Measurements from ENCODE around the gene ATP1A4.
A peak's percentile ranks its signal among the peaks of the same experiment; 100 is the strongest.

The ATP1A4 gene

GRCh38 chr1:160192234-160192633 is 40.8 kb downstream of the ATP1A4 start:
- Histone ChIP-seq H4K20me1 (ENCODE audit: control insufficient read depth, insufficient read depth, low read depth, low read length) (no peaks in the 10 kb centered on the region), H3K9me3 (ENCODE audit: control insufficient read depth, insufficient read depth, low read length) (no peaks in the 10 kb centered on the region), H3K36me3 (ENCODE audit: control insufficient read depth, low read length) (no peaks in the 10 kb centered on the region), H3K4me3 (ENCODE audit: low read length) (no peak overlapping the region), H3K27ac (ENCODE audit: low read depth, low read length) (no peak overlapping the region), H3K9me2 (replicated peaks; ENCODE audit: control insufficient read depth, low read length) (no peaks in the 10 kb centered on the region), H3K4me1 (ENCODE audit: control insufficient read depth, low read length) (peaks cover 5% of the 10 kb centered on the region), H3K27me3 (ENCODE audit: control insufficient read depth, low read length) (no peaks in the 10 kb centered on the region; the same call in 1 of the 2 replicates), H3K4me2 (ENCODE audit: low read length) (no peak overlapping the region), H3K79me2 (ENCODE audit: control insufficient read depth, low read length) (no peaks in the 10 kb centered on the region), H3F3A (ENCODE audit: control insufficient read depth, insufficient read depth) (no peaks in the 10 kb centered on the region)
- TF ChIP-seq CTCF (IDR thresholded peaks at IDR 0.05; ENCODE audit: low read depth, low read length, poor library complexity, severe bottlenecking), result no peak
- TF ChIP-seq EZH2phosphoT487 (IDR thresholded peaks at IDR 0.05; ENCODE audit: borderline replicate concordance, low read length), result no peak

- H3K36me3 ChIP-seq (ENCODE audit: control insufficient read depth, low read length), result no peaks in the 10 kb centered on the region
- H3K27ac ChIP-seq (ENCODE audit: low read depth, low read length), result no peak overlapping the region
- H3K9me2 ChIP-seq (replicated peaks; ENCODE audit: control insufficient read depth, low read length), result no peaks in the 10 kb centered on the region
- TF ChIP-seq CTCF (IDR thresholded peaks at IDR 0.05; ENCODE audit: low read depth, low read length, poor library complexity, severe bottlenecking) (peak; percentile 98), EZH2phosphoT487 (IDR thresholded peaks at IDR 0.05; ENCODE audit: borderline replicate concordance, low read length) (no peak)
- no peaks in the 10 kb centered on the region for H3K9me3 ChIP-seq (ENCODE audit: control insufficient read depth, insufficient read depth, low read length)
- H3K27me3 ChIP-seq (ENCODE audit: control insufficient read depth, low read length), result no peaks in the 10 kb centered on the region; the same call in 1 of the 2 replicates
- no peaks in the 10 kb centered on the region for H3F3A ChIP-seq (ENCODE audit: control insufficient read depth, insufficient read depth)
- H4K20me1 ChIP-seq (ENCODE audit: control insufficient read depth, insufficient read depth, low read depth, low read length), result no peaks in the 10 kb centered on the region
- H3K4me1 ChIP-seq (ENCODE audit: control insufficient read depth, low read length), result peaks cover 5% of the 10 kb centered on the region
- H3K4me2 ChIP-seq (ENCODE audit: low read length), result no peak overlapping the region
- H3K4me3 ChIP-seq (ENCODE audit: low read length), result no peak overlapping the region
- H3K79me2 ChIP-seq (ENCODE audit: control insufficient read depth, low read length), result no peaks in the 10 kb centered on the region
Observed at GRCh38 chr1:160193091-160193819, 41.9 kb downstream of the ATP1A4 start.

- TF ChIP-seq EZH2phosphoT487 (IDR thresholded peaks at IDR 0.05; ENCODE audit: borderline replicate concordance, low read length) (no peak), CTCF (IDR thresholded peaks at IDR 0.05; ENCODE audit: low read depth, low read length, poor library complexity, severe bottlenecking) (no peak)
- no peaks in the 10 kb centered on the region for H4K20me1 ChIP-seq (ENCODE audit: control insufficient read depth, insufficient read depth, low read depth, low read length)
- H3K27me3 ChIP-seq (ENCODE audit: control insufficient read depth, low read length), result no peaks in the 10 kb centered on the region; the same call in 1 of the 2 replicates
- no peaks in the 10 kb centered on the region for H3K9me2 ChIP-seq (replicated peaks; ENCODE audit: control insufficient read depth, low read length)
- no peak overlapping the region for H3K4me2 ChIP-seq (ENCODE audit: low read length)
- H3K36me3 ChIP-seq (ENCODE audit: control insufficient read depth, low read length), result no peaks in the 10 kb centered on the region
- no peak overlapping the region for H3K4me3 ChIP-seq (ENCODE audit: low read length)
- no peaks in the 10 kb centered on the region for H3K79me2 ChIP-seq (ENCODE audit: control insufficient read depth, low read length)
- H3K27ac ChIP-seq (ENCODE audit: low read depth, low read length), result no peak overlapping the region
- H3F3A ChIP-seq (ENCODE audit: control insufficient read depth, insufficient read depth), result no peaks in the 10 kb centered on the region
- H3K4me1 ChIP-seq (ENCODE audit: control insufficient read depth, low read length), result peaks cover 5% of the 10 kb centered on the region
- H3K9me3 ChIP-seq (ENCODE audit: control insufficient read depth, insufficient read depth, low read length), result no peaks in the 10 kb centered on the region
Observed at GRCh38 chr1:160193832-160194736, 42.7 kb downstream of the ATP1A4 start.

Measured in DOHH2 (cell line).